EH (cell line): Measurements from ENCODE around the gene PTPRR.
A peak's percentile ranks its signal among the peaks of the same experiment; 100 is the strongest.

Experiments
- DNase-seq: peaks from one replicate; pipeline ENCODE4 v3.0.0-alpha.2; 2015; ENCODE audit warnings: low read depth

Gene PTPRR

GRCh38 chr12:70918321-70918720, 2.2 kb downstream of the PTPRR start:
- DNase-seq: no peak

- DNase-seq: no peak
Observed at GRCh38 chr12:70910666-70911065, 9.9 kb downstream of the PTPRR start.

- DNase-seq: no peak
Observed at GRCh38 chr12:70908978-70909377, 11.6 kb downstream of the PTPRR start.

- no peak for DNase-seq
Observed at GRCh38 chr12:70907412-70907811, 13.1 kb downstream of the PTPRR start.

GRCh38 chr12:70895956-70896355, 24.6 kb downstream of the PTPRR start:
- no peak for DNase-seq

GRCh38 chr12:70892593-70892992, 27.9 kb downstream of the PTPRR start:
- no peak for DNase-seq

GRCh38 chr12:70890895-70891832, 29.4 kb downstream of the PTPRR start:
- no peak for DNase-seq

GRCh38 chr12:70885956-70886355, 34.6 kb downstream of the PTPRR start:
- no peak for DNase-seq

- DNase-seq: no peak
Observed at GRCh38 chr12:70883855-70884254, 36.7 kb downstream of the PTPRR start.

GRCh38 chr12:70880744-70881143, 39.8 kb downstream of the PTPRR start:
- DNase-seq: no peak

GRCh38 chr12:70876952-70877351, 43.6 kb downstream of the PTPRR start:
- peak; percentile 1 for DNase-seq

GRCh38 chr12:70875628-70876027, 44.9 kb downstream of the PTPRR start:
- no peak for DNase-seq

GRCh38 chr12:70854881-70855568, 65.5 kb downstream of the PTPRR start:
- no peak for DNase-seq

GRCh38 chr12:70854138-70854537, 66.4 kb downstream of the PTPRR start:
- DNase-seq: no peak

- DNase-seq: peak; percentile 58
Observed at GRCh38 chr12:70853326-70853725, 67.2 kb downstream of the PTPRR start.

- no peak for DNase-seq
Observed at GRCh38 chr12:70852416-70853150, 68.0 kb downstream of the PTPRR start.

GRCh38 chr12:70849265-70849960, 71.1 kb downstream of the PTPRR start:
- DNase-seq: peak; percentile 12

- no peak for DNase-seq
Observed at GRCh38 chr12:70847871-70848270, 72.7 kb downstream of the PTPRR start.

GRCh38 chr12:70845268-70845667, 75.3 kb downstream of the PTPRR start:
- DNase-seq: no peak

- no peak for DNase-seq
Observed at GRCh38 chr12:70843363-70843762, 77.2 kb downstream of the PTPRR start.

- no peak for DNase-seq
Observed at GRCh38 chr12:70842942-70843341, 77.6 kb downstream of the PTPRR start.

- DNase-seq: no peak
Observed at GRCh38 chr12:70842136-70842535, 78.4 kb downstream of the PTPRR start.
